GM18511 (cell line): Measurements from ENCODE around the gene ADGRA1.
"Not testable (repeated sequence)": the region's sequence is repeated elsewhere in the genome, so short reads cannot be mapped to it uniquely, and the experiment has no call there.

ENCODE experiments used
- ATAC-seq: cut with Tn5 transposase; IDR thresholded peaks from one replicate; pipeline ENCODE4 v1.9.1; 2021; ENCODE audit warnings: mild to moderate bottlenecking, moderate library complexity; ENCODE audit not compliant: unreplicated experiment

The ADGRA1 gene

DNA sequence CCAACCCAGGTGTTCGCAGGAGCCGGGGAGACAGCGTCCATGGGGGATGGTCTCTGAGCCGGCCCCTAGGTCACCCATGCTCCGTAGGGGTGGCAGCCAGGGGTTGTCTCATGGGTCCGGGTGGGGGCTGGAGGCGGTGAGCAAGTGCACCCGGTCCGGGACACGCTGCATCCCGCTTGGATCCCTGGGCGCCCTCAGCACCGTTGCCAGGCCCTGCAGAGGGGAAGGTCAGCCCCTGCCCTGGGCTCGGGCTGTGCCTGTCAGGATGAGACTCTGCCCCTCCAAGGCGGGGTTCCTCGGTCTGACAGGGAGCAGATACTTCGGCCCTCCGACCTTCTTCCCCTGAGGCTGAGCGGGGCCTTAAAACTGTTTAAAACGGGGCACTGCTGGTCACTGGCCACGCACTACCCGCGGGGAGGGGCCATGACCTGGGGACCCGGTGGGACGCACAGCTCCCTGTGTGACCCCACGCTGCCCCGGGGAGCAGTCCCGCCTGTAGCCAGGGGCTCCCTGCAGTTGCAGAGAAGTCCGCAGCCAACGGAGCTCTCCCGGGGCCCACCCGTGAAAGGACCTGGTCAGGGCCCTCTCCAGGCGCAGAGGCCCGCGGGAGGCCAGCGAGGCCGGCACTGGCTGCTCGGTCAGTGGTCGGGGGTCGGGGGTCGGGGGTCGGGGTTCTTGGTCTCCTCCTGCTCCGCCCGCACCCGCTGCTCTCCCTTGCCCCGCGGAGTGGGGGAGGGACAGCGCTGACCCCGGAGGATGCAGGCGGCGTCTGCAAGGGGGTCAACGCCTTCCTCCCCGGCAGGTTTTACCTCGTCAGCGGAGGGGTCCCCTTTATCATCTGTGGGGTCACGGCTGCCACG is 38.9 kb downstream of the ADGRA1 start:
- ATAC-seq, result no peak

DNA sequence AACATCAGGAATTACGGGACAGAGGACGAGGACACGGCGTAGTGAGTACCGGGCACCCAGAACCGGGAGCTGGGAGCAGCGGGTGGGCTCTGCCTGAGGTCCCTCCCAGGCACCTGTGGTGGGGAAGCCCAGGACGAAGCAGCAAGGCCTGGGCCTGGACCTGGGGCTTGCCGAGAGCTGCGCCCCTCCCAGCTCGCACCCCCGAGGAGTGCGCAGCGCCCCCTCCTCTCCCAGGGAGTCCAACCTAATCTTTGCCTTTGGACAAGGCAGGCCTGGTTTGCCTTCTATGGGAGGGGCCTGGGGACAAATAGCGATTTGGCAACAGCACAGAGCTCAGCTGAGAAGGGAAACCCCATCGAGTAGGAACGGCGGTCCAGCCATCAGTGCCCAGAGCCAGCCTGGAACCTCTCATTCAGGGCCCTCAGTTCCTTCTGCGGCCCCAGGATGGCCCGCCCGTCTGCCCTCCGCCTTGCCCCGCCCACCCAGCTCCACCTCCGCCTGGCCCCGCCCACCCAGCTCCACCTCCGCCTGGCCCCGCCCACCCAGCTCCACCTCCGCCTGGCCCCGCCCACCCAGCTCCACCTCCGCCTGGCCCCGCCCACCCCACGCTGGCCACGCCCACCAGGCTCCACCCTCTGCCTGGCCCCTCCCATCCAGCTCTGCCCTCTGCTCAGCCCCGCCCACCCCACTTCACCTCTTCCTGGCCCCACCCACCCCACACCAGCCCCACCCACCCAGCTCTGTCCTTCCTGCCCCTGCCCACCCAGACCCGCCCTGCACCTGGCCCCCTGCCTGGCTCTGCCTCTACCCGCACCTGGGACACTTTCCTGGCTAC is 39.8 kb downstream of the ADGRA1 start:
- no peak for ATAC-seq

GRCh38 chr10:133128126-133129070 is 40.7 kb downstream of the ADGRA1 start:
- ATAC-seq, result no peak

- no peak for ATAC-seq
These were observed 41.5 kb downstream of the ADGRA1 start for GRCh38 chr10:133129071-133129858.

- ATAC-seq, result no peak
These were observed 42.3 kb downstream of the ADGRA1 start for GRCh38 chr10:133129859-133130495.

DNA sequence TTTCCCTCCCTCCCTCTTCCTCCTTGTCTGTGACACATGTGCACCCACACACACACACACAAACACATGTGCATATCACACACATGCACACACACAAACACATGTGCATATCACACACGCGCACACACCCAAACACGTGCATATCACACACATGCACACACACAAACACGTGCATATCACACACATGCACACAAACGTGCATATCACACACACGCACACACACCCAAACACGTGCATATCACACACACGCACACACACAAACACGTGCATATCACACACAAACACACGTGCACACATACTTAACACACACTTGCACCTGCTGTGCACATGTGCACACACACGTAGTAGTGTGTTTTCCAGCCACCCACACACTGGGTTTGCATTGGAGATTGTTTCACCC is 42.9 kb downstream of the ADGRA1 start:
- ATAC-seq, result no peak

- ATAC-seq, result no peak
These were observed 43.3 kb downstream of the ADGRA1 start for GRCh38 chr10:133131053-133131452.

DNA sequence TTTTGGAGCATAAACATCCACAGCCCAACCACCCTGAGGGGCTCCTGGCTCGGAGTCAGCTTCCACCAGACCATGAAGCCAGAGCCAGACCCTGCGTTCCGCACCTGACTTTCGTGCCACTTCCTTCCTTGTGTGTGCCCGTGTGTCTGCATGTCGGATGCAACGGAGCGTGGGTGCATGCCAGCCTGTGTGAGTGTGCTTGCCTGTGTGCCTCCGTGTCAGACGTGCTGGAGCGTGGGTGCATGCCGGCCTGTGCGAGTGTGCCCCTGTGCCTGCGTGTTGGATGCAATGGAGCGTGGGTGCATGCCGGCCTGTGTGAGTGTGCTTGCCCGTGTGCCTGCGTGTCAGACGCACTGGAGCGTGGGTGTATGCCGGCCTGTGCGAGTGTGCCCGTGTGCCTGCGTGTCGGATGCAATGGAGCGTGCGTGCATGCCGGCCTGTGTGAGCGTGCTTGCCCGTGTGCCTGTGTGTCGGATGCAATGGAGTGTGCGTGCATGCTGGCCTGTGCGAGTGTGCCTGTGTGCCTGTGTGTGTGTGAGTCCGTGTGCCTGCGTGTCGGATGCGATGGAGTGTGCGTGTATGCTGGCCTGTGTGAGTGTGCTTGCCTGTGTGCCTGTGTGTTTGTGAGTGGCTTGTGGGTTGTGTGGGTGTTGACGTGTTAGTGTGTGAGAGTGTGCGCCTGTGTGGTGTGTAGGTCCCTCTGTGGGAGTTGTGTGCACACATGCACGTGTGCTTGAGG is 44.2 kb downstream of the ADGRA1 start:
- ATAC-seq, result no peak

DNA sequence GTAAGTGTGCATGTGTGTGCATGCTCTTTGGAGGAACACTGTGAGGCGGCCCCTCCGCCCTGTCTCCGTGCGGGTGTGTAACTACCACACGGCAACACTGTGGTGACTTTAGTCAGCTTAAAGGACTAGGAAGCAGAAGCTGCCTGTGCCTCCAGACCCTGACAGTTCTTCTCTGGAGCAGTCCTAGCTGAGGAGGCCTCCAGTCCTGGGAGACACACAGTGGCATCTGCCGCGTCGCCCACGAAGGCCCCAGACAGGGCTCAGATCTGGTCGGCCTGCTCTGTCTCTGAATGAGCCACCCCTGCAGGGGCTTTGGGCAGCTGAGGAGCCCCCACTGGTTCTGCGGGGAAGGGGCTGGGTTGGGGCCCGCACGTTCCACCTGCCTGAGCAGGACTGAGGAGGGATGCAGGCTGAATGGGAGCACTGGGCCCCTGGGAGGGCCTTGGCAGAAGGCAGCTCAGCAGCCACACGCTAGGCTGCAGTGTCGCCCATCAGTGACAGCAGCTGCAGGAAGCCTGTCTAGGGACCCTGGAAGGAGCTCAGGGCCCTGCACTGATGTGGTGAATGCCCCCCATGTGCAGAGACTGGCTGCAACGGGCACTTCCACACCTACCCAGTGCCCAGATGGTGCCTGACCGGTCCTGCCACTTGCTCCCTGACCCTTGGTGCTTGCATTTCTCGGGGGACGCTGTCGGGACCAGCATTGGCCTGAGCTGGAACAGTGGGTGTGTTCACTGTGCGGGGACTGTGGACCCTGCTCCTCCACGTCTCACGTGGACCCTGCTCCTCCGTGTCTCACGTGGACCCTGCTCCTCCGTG is 45.0 kb downstream of the ADGRA1 start:
- ATAC-seq, result no peak

DNA sequence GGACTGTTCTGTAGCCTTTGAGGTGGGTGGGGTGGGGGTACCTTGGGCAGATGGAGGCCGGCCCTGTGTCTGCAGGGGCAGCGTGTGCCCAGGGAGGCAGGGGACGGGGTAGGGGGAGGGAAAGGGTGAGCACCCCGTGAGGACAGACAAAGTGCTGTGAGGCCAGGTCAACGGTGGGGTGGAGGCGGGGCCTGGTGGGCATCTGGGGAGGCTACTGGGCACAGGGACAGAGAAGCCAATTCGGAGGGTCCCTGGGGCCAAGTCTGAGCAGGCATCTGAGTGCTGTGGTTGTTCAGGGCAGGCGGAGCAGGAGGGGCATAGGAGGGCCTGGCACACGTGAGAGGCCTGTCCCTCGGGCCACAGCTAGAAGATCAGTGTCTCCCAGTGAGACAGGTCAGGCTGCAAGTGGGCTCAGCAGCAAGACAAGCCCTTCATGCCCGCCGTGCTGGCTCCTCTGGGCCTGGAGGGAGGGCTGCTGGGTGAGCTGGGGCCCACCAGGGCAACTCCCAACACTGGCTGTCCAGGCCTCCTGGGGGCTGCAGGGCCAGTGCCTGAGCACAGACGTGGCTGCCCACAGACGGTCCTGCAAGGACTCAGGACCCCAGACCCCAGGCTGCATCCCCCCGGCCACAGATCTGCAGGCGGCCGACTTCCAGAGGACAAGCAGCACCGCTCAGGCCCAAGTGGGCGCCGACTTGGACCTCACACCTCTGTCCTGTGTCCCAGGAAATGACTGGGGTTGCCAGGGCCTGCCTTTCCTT is 45.9 kb downstream of the ADGRA1 start:
- no peak for ATAC-seq

- ATAC-seq, result no peak
These were observed 46.8 kb downstream of the ADGRA1 start for GRCh38 chr10:133134411-133135115.

- no peak for ATAC-seq
These were observed 47.4 kb downstream of the ADGRA1 start for GRCh38 chr10:133135116-133135465.

DNA sequence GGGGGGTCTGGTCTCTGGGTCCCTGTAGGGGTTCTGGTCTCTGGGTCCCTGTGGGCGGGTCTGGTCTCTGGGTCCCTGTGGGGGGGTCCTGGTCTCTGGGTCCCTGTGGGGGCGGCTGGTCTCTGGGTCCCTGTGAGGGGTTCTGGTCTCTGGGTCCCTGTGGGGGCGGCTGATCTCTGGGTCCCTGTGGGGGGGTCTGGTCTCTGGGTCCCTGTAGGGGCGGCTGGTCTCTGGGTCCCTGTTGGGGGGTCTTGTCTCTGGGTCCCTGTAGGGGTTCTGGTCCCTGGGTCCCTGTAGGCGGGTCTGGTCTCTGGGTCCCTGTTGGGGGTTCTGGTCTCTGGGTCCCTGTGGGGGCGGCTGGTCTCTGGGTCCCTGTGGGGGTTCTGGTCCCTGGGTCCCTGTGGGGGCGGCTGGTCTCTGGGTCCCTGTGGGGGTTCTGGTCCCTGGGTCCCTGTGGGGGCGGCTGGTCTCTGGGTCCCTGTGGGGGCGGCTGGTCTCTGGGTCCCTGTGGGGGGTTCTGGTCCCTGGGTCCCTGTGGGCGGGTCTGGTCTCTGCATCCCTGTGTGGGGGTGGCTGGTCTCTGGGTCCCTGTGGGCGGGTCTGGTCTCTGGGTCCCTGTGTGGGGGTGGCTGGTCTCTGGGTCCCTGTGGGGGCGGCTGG is 49.9 kb downstream of the ADGRA1 start:
- not testable (repeated sequence) for ATAC-seq

GRCh38 chr10:133139551-133140065 is 51.9 kb downstream of the ADGRA1 start:
- no peak for ATAC-seq

DNA sequence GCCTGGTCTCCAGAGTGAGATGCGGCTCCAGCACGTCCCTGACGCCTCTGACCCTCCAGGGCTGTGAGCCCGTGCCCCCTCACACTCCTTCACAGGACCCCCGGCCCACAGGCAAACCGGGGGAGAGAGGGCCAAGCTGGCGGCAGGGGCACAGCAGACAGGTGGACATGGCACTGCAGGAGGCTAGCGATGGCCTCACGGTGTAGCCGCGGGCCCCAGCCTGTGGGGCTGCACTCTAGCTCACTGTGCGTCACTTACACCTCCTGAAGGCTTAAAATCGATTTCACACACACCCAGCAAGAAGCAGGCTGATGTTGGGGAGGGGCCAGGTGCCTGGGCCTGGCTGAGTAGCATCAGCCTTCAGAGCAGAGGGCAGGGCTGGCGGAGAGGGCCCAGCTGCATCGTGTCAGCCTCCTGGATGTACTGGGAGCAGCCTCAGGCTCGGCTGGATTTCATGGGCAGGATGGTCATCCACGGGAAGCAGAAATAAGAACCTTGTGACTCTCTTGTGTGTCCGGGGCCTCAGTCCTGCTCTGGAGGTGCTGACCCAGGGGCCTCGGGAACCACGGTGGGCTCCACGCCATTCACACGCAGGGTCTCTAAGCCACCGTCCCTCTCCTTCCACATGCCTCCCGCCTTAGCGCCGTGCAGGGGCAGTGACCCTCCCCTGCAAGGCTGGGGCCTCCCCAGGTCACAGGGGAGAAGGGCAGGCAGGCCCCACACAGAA is 52.9 kb downstream of the ADGRA1 start:
- no peak for ATAC-seq
